Natural killer cell (primary cell): ENCODE data around the gene NAALADL1. TPM values are rescaled to one million over a fixed set of nuclear protein-coding genes. Genes with fewer than 3 reads are reported as not detected.
A peak's percentile ranks its signal among the peaks of the same experiment; 100 is the strongest.

Source experiments
- ATAC-seq, 3 donors: fragments of 150-1000 bp in 2 of 3; fragments of 200-7000 bp in 1 of 3; cut with Tn5 transposase; 1 replicate in 1 of 3; 2 replicates in 2 of 3; pipeline ENCODE4 v1.10.0; 2021; ENCODE audit warnings: mild to moderate bottlenecking in 2 of 3, moderate library complexity in 2 of 3
- DNase-seq, 2 donors: peaks; one replicate each; pipeline versions ENCODE4 v3.0.0 to v3.0.0-alpha.2; 2013 to 2021; ENCODE audit warnings: mixed read lengths in 1 of 2
- H3K27ac ChIP-seq: one replicate; pipeline ENCODE4 v1.5.1; 2013; ENCODE audit warnings: mild to moderate bottlenecking, low read length
- H3K27me3 ChIP-seq: one replicate; pipeline ENCODE4 v1.6.1; 2013; ENCODE audit warnings: low read length; ENCODE audit not compliant: control insufficient read depth, insufficient read depth
- H3K36me3 ChIP-seq: one replicate; pipeline ENCODE4 v1.6.1; 2013; ENCODE audit warnings: low read length; ENCODE audit not compliant: control insufficient read depth, insufficient read depth
- H3K4me1 ChIP-seq: one replicate; pipeline ENCODE4 v1.6.1; 2013; ENCODE audit warnings: low read length; ENCODE audit not compliant: control insufficient read depth, insufficient read depth
- H3K4me3 ChIP-seq: one replicate; pipeline ENCODE4 v1.5.1; 2013; ENCODE audit warnings: low read length
- H3K9me3 ChIP-seq: one replicate; pipeline ENCODE4 v1.6.1; 2013; ENCODE audit warnings: low read length; ENCODE audit not compliant: control insufficient read depth, insufficient read depth
- H3K27ac Mint-ChIP-seq, 2 donors: one replicate each; pipeline ENCODE4 v1.8.0; 2022; ENCODE audit warnings: mild to moderate bottlenecking in 2 of 2, mixed read lengths in 2 of 2, moderate library complexity in 1 of 2
- H3K27me3 Mint-ChIP-seq, 2 donors: one replicate each; pipeline ENCODE4 v1.8.0; 2022; ENCODE audit warnings: low read depth in 2 of 2, mixed read lengths in 2 of 2
- H3K36me3 Mint-ChIP-seq: one replicate; pipeline ENCODE4 v1.8.0; 2022; ENCODE audit warnings: mixed read lengths
- H3K4me1 Mint-ChIP-seq, 2 donors: one replicate each; pipeline ENCODE4 v1.8.0; 2022; ENCODE audit warnings: mixed read lengths in 2 of 2
- H3K4me3 Mint-ChIP-seq: one replicate; pipeline ENCODE4 v1.8.0; 2022; ENCODE audit warnings: mild to moderate bottlenecking, moderate library complexity, mixed read lengths
- H3K9me3 Mint-ChIP-seq, 2 donors: one replicate each; pipeline ENCODE4 v1.8.0; 2022; ENCODE audit warnings: mixed read lengths in 2 of 2
- WGBS: methylation state at CpG from one replicate; pipeline ENCODE4 v1.1.7; 2013; ENCODE audit warnings: missing lambda C conversion rate; ENCODE audit not compliant: insufficient coverage; 5-methylcytosine and 5-hydroxymethylcytosine counted together
- intact Hi-C: fragments of 100-400 bp; cut with micrococcal nuclease; formaldehyde crosslinking; loops from one replicate; pipeline ENCODE4 v1.14.2; 2022
- total RNA-seq, 4 donors: library from RNA; stranded (reverse); fragments of 120-200 nt in 1 of 4; gene quantifications; one replicate each; pipeline versions ENCODE4 v1.2.3 to v1.2.4, GENCODE V29; 2013 to 2022
- TF ChIP-seq, protein P1 (sequence below): fragments of 200-600 bp; IDR thresholded peaks from one replicate; pipeline ENCODE4 v1.8.0; 2022; ENCODE audit warnings: antibody characterized with exemption

NAALADL1 gene
- total RNA-seq, 3 donors from 2014 or later (not counting 1 experiment from before 2014, with no cell fraction given), result 41.6 to 54.1 (median 46.0) TPM

DNA sequence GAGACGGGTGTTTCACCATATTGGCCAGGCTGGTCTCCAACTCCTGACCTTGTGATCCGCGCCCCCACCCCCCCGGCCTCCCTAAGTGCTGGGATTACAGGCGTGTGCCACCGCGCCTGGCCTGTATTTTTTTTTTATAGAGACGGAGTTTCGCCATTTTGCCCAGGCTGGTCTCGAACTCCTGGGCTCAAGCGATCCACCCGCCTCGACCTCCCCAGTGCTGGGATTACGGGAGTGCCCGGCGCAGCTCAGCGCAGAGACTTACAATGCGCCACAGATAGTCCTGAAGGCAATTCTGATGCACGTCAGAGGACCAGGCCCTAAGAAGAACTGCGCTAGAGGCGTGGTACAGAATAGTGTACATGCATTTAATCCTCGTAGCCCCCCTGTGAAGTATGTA lies 37.1 kb upstream of the NAALADL1 start:
- TF ChIP-seq, protein P1, sequence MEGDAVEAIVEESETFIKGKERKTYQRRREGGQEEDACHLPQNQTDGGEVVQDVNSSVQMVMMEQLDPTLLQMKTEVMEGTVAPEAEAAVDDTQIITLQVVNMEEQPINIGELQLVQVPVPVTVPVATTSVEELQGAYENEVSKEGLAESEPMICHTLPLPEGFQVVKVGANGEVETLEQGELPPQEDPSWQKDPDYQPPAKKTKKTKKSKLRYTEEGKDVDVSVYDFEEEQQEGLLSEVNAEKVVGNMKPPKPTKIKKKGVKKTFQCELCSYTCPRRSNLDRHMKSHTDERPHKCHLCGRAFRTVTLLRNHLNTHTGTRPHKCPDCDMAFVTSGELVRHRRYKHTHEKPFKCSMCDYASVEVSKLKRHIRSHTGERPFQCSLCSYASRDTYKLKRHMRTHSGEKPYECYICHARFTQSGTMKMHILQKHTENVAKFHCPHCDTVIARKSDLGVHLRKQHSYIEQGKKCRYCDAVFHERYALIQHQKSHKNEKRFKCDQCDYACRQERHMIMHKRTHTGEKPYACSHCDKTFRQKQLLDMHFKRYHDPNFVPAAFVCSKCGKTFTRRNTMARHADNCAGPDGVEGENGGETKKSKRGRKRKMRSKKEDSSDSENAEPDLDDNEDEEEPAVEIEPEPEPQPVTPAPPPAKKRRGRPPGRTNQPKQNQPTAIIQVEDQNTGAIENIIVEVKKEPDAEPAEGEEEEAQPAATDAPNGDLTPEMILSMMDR, result no peak
- peak overlapping the region; percentile 83 to 92 for H3K27ac Mint-ChIP-seq
- ATAC-seq (no peak), DNase-seq (no peak)
- Histone ChIP-seq H3K36me3 (peaks cover 9% of the 10 kb centered on the region), H3K9me3 (no peaks in the 10 kb centered on the region), H3K4me1 (peaks cover 19% of the 10 kb centered on the region), H3K27ac (peak overlapping the region; percentile 76), H3K4me3 (no peak overlapping the region), H3K27me3 (no peaks in the 10 kb centered on the region)
- H3K4me3 Mint-ChIP-seq, result peak overlapping the region; percentile 92
- H3K27me3 Mint-ChIP-seq, result no peaks in the 10 kb centered on the region
- no peaks in the 10 kb centered on the region for H3K36me3 Mint-ChIP-seq
- intact Hi-C loops, result no loop called here
- H3K9me3 Mint-ChIP-seq, result no peaks in the 10 kb centered on the region
- H3K4me1 Mint-ChIP-seq, result peaks cover 0 to 14% of the 10 kb centered on the region in 2 donors
- 88% methylated on average over 22 of the region's 22 CpGs for whole genome bisulfite sequencing

GRCh38 chr11:65090628-65091027 lies 32.3 kb upstream of the NAALADL1 start:
- intact Hi-C loops, result no loop called here

GRCh38 chr11:65089621-65090020 lies 31.3 kb upstream of the NAALADL1 start:
- intact Hi-C loops, result loop anchor here (10.0 kb wide), 1 partner anchor 1255 kb away; the partner anchor contains the start of genes B4GAT1 and BRMS1
- H3K4me3 Mint-ChIP-seq, result no peak overlapping the region
- Histone ChIP-seq H3K27me3 (no peaks in the 10 kb centered on the region), H3K36me3 (peaks cover 36% of the 10 kb centered on the region), H3K27ac (no peak overlapping the region), H3K9me3 (no peaks in the 10 kb centered on the region), H3K4me1 (peaks cover 7% of the 10 kb centered on the region), H3K4me3 (no peak overlapping the region)
- DNase-seq, result no peak
- WGBS, result 98% methylated on average over 4 of the region's 4 CpGs
- no peaks in the 10 kb centered on the region for H3K27me3 Mint-ChIP-seq
- H3K9me3 Mint-ChIP-seq, result no peaks in the 10 kb centered on the region
- no peak overlapping the region for H3K27ac Mint-ChIP-seq
- no peak for ATAC-seq
- peaks cover 7 to 13% of the 10 kb centered on the region in 2 donors for H3K4me1 Mint-ChIP-seq
- peaks cover 7% of the 10 kb centered on the region for H3K36me3 Mint-ChIP-seq
- TF ChIP-seq, protein P1, result no peak

More at GRCh38 chr11:65090628-65091027, 32.3 kb upstream of the NAALADL1 start:
- no peak for ATAC-seq
- 98% methylated on average over 3 of the region's 4 CpGs for WGBS
- Mint-ChIP-seq H3K4me3 (no peak overlapping the region), H3K27ac (no peak overlapping the region), H3K9me3 (no peaks in the 10 kb centered on the region), H3K4me1 (peaks cover 2 to 4% of the 10 kb centered on the region in 2 donors), H3K36me3 (peaks cover 7% of the 10 kb centered on the region), H3K27me3 (no peaks in the 10 kb centered on the region)
- Histone ChIP-seq H3K9me3 (no peaks in the 10 kb centered on the region), H3K27ac (no peak overlapping the region), H3K4me1 (peaks cover 3% of the 10 kb centered on the region), H3K36me3 (peaks cover 34% of the 10 kb centered on the region), H3K4me3 (no peak overlapping the region), H3K27me3 (no peaks in the 10 kb centered on the region)
- no peak for DNase-seq
- TF ChIP-seq, protein P1, result no peak

DNA sequence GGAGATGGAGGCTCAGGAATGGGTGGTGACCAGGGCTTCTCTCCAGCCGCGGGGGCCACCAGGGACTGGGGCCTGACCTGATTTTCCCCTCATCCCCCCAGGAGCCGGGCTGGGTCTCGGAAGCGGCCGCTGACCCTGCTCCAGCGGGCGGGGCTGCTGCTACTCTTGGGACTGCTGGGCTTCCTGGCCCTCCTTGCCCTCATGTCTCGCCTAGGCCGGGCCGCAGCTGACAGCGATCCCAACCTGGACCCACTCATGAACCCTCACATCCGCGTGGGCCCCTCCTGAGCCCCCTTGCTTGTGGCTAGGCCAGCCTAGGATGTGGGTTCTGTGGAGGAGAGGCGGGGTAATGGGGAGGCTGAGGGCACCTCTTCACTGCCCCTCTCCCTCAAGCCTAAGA lies 29.5 kb upstream of the NAALADL1 start:
- 93% methylated on average over 14 of the region's 15 CpGs for WGBS
- DNase-seq (no peak), ATAC-seq (no peak)
- H3K27ac ChIP-seq, result no peak overlapping the region
- Mint-ChIP-seq H3K27me3 (no peaks in the 10 kb centered on the region), H3K27ac (no peak overlapping the region), H3K4me1 (peaks cover 25 to 31% of the 10 kb centered on the region in 2 donors), H3K36me3 (peaks cover 7% of the 10 kb centered on the region), H3K4me3 (no peak overlapping the region), H3K9me3 (no peaks in the 10 kb centered on the region)
- no peaks in the 10 kb centered on the region for H3K9me3 ChIP-seq
- H3K4me3 ChIP-seq, result no peak overlapping the region
- intact Hi-C loops, result loop anchor here (10.0 kb wide), 1 partner anchor 1257 kb away; the partner anchor contains the start of genes B4GAT1 and BRMS1
- H3K4me1 ChIP-seq, result peaks cover 16% of the 10 kb centered on the region
- H3K27me3 ChIP-seq, result no peaks in the 10 kb centered on the region
- H3K36me3 ChIP-seq, result peaks cover 36% of the 10 kb centered on the region
- TF ChIP-seq, protein P1, result no peak
